Measurements from ENCODE around the gene STX7.

STX7 gene

DNA sequence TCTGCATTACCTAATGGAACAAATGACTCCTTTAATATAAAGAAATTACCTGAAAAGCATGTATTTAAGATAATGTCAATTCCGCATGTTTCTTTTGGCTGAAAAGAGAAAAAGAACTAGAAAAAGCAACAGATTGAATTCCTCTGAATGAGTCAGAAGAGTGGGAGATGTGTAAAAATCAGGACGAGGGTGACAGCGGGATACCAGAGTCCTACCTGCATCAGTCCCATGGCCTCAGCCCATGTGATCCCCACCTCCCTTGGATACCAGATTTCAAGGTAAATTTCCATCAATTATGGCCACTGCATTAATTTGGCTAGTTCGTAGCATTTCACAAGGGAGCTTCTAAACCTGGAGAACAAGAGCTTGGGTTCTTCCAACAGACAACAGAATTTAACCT lies 101.6 kb downstream of the STX7 start:
- DNase-seq = no peak

DNA sequence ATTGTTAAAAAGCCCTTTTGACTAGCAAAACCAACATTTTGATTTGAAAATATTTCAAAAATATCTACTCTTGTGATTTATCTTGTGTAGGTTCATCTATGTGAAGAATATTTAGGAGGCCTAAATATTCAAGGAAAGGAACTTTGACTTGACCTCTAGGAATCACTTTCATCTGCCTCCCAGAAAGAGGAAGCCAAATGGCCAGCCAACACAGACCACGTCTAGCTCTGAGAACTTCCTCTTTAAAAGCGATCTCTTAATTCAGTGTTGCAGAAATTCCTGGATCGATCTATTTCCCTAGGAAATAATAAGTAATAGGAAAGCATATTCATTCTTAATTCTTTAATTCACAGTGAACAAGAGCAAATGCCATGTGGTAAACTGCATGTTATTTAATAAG lies 102.1 kb downstream of the STX7 start:
- DNase-seq = no peak

DNA sequence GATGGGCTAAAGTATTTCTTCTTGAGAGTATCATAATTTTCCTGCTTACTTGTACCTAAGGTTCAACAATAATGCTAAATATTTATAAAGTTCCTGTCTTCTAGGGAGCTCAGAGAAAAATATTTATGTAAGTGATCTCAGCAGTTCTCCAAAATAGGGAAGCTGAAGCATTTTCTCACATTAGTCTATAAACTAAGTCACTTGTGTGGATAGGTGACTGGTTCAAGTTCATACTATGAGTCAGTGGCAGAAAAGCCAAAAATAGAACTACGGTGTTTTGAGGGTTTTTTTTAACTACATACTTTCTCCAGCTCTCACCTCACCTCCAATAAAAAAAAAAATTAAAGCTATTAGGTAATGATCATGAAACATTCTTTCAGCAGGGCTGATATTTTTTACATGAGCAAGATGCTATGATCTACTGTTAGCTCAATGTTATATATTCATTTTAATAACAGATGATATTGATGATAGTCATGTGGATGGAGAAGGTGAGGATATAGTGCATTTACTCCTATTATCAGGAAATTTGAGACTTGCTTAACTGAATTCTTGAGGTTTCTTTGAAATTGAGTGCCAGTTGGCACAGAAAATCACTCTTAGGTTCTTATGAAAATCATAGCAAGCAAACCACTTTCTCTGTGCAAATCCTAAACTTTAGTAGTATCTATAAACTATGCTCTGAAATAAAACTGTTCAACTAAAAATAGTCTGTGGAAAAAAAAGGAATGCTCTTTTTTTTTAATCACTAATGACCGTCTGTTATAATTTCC lies 107.6 kb downstream of the STX7 start:
- peak; percentile 40 for DNase-seq

DNA sequence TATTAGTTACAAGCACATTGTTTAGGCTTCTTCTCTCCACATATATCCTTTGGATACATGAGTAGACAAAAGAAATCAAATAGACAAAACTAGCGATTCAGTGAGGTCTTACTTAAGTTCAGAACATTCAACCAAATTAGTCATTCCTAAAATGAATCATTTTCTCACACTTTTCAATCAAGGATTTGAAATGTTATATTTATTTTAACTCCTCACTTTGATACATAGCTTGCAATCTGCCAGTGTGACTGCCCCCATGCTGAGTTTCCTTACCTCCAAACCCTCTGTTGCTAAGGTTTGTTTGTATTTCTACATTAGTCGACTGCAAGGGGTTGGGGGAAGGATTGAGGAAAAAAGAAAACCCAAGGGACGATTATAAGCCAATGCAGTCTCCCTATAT lies 108.2 kb downstream of the STX7 start:
- no peak for DNase-seq

DNA sequence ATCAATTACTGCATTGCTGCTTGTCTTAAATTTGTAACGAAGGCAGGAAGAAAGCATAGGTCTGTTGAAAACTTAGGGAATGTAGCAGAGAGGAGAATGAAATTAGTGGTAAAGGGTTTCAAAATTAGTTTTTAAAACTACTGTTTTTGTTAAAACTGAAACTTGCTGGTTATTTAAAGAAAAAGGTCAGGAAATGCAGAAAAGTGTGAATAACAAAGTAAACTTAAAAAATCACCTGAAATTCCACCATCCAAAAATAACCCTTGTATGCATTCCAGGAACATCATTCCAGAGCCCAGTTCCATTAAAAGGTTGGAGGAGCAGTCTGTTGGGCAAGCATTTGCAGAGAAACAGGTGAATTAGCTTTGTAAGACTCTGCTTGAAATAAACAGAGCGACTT lies 108.6 kb downstream of the STX7 start:
- no peak for DNase-seq

DNA sequence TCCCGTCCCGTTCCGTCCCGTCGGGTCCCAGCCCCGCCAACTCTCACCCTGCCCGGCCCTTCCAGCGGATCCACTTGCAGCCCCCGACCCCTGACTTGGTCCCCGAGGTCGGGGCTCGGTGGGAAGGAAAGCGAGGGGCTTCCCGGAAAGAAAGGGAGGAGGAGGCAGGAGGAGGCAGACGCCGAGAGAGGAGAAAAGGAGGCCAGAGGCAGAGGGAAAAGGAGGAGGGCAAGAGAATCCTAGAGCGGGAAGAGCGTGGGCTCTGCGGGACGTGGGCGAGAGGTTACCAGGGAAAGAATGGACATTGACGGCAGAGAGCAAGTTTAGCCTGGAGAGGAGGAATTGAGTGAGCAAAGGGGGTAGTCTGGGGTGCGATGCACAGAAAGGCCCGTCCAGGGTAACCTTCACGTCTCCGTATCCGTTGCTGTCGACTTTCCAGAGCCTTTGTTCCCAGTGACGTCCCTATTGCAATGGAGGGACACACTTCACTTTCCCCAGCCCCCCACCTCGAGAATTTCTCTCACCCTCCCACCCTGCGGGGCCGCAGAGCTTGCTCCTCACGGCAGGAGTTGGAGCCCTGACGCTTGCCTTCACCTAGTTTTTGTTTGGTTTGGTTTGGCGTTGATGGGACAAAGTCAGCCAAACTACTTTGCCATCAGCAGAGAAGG lies 111.2 kb downstream of the STX7 start:
- DNase-seq = no peak

DNA sequence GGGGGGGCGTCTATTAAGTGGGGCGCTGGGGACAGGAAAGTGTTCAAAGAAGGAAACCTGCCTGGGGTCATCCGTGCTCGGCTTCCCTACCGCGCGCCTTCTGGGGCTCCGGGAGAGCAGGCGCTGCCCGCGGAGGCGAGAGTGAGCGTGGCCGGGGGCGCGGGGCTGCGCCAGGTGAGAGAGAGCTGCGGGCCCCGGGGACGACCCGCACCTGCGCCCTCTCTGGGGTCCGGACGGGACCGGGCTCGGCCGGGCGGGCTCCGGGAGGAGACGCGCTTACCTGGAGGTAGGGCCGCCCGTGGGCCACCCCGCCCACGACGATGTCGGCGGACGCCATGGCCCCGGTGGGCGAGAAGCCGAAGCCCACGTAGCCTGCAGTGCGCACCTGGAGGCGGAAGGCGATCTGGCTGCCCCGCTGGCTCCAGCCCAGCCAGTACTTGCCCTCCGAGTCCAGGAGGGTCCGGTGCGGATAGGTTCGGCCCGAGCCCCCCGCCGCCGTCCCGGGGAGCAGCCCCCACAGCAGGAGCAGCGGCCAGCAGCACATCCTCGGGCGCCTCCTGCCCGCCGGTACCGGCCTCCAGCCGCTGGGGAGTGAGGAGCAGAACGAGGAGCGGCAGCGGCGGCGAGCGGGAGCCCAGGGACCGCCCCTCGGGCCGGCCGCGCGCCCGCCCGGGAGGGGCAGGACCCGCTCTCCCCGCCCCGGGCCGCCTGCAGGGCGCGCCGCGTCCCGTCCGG lies 111.9 kb downstream of the STX7 start, which contains the start of gene MOXD1:
TSS of gene MOXD1 (minus strand) at position 593 of the 735 bp plus-strand sequence. CDS start at position 544, 49 bp downstream.
- DNase-seq = peak; percentile 57

DNA sequence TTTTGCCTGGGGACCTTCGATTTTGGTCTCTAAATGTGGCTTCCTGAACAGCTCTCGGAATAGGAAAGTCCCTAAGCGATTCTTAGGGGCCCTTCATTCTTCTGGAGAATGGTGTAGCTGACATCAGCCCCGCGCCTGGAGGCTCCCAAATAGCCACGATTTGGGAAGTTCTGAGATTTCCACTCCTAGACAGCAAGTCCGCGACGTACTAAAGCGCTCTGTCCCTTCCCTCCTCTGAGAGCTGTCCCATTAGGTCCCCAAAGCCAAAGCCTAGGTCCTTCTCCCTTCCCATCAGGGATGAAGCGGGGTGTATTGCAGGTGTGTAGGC lies 112.4 kb downstream of the STX7 start:
- no peak for DNase-seq

DNA sequence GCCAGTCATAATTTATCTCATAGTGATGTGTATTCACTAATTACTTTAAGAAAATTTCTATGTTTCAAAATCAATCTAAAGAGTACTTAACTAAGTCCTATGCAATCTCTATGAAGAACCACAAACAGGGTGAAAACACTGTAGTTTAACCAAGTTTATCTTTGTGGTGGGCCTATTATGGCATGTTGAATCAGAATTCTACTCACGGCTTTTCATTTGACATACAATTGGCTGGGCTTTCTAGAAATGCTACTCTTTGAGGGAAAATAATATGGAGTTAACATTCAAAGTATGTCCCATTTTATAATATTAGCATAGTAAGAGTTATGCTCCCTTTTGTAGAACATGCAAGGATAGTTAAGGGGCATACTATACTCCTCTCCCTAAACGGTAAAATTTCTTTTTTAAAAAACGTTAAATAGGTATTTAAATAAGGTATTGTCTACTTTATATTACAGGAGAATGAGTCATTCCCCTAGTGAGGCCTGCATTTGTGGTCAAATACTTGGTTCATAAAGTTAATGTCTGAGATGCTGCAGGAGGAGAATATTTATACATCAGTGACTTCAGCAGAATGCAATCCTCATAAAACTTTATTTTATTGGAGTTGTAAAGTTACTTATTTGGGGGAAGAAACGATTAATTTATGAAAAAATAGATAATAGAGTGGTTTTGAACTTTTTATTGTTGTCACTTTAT lies 113.4 kb downstream of the STX7 start:
- DNase-seq = peak; percentile 80

All from fibroblast of upper back skin (primary cell).